Measurements from ENCODE around the gene HEMGN.
A peak's percentile ranks its signal among the peaks of the same experiment; 100 is the strongest.
"Not testable (repeated sequence)": the region's sequence is repeated elsewhere in the genome, so short reads cannot be mapped to it uniquely, and the experiment has no call there.

The HEMGN gene

DNA sequence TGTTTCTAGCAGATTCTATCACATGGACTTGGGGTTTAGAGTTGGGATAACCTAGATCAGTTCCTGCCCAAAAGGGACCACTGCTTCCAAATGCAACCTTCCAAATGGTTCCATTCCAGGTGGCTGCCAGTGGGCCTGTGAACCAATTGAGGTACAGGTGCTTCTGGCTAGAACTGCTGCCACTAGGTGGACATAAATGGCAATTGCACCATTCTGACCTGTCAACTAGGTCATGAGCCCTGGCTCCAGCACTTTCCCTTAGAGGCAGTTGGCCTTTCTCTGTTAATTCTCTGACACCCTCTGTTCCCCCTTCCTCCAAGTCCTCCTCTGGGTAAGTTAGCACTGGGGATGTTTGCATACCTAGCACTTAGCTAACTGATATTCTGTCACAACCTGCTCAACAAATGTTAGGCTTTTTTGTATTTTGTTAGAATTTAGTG lies 16.6 kb upstream of the HEMGN start:
- TF ChIP-seq, protein P1, sequence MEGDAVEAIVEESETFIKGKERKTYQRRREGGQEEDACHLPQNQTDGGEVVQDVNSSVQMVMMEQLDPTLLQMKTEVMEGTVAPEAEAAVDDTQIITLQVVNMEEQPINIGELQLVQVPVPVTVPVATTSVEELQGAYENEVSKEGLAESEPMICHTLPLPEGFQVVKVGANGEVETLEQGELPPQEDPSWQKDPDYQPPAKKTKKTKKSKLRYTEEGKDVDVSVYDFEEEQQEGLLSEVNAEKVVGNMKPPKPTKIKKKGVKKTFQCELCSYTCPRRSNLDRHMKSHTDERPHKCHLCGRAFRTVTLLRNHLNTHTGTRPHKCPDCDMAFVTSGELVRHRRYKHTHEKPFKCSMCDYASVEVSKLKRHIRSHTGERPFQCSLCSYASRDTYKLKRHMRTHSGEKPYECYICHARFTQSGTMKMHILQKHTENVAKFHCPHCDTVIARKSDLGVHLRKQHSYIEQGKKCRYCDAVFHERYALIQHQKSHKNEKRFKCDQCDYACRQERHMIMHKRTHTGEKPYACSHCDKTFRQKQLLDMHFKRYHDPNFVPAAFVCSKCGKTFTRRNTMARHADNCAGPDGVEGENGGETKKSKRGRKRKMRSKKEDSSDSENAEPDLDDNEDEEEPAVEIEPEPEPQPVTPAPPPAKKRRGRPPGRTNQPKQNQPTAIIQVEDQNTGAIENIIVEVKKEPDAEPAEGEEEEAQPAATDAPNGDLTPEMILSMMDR (conservative IDR thresholded peaks at IDR 0.05; ENCODE audit: low read depth, low read length) = peak; percentile 61
- peak; percentile 21 for DNase-seq (ENCODE audit: low read depth)
- H3K4me3 ChIP-seq (ENCODE audit: low read depth, low read length) = no peak overlapping the region

DNA sequence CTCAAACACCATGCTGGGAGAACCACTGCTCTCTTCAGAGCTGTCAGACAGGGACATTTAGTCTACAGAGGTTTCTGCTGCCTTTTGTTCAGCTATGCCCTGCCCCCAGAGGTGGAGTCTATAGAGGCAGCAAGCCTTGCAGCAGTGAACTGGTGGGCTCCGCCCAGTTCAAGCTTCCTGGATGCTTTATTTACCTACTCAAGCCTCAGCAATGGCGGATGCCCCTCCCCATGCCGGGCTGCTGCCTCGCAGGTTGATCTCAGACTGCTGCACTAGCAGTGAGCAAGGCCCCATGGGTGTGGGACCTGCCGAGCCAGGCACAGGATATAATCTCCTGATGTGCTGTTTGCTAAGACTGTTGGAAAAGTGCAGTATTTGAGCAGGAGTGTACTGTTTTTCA lies 12.9 kb upstream of the HEMGN start:
- H3K4me3 ChIP-seq (ENCODE audit: low read depth, low read length); DNase-seq (ENCODE audit: low read depth): not testable (repeated sequence)

DNA sequence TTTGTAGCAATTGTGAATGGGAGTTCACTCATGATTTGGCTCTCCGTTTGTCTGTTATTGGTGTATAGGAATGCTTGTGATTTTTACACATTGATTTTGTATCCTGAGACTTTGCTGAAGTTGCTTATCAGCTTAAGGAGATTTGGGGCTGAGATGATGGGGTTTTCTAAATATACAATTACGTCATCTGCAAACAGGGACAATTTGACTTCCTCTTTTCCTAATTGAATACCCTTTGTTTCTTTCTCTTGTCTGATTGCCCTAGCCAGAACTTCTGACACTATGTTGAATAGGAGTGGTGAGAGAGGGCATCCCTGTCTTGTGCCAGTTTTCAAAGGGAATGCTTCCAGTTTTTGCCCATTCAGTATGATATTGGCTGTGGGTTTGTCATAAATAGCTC lies 9.1 kb upstream of the HEMGN start:
- not testable (repeated sequence) for DNase-seq (ENCODE audit: low read depth); H3K4me3 ChIP-seq (ENCODE audit: low read depth, low read length)

DNA sequence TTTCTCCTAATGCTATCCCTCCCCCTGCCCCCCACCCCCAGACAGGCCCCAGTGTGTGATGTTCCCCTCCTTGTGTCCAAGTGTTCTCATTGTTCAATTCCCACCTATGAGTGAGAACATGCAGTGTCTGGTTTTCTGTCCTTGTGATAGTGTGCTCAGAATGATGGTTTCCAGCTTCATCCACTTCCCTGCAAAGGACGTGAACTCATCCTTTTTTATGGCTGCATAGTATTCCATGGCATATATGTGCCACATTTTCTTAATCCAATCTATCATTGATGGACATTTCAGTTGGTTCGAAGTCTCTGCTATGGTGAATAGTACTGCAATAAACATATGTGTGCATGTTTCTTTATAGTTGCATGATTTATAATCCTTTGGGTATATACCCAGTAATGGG lies 7.5 kb upstream of the HEMGN start:
- H3K4me3 ChIP-seq (ENCODE audit: low read depth, low read length); DNase-seq (ENCODE audit: low read depth): not testable (repeated sequence)

DNA sequence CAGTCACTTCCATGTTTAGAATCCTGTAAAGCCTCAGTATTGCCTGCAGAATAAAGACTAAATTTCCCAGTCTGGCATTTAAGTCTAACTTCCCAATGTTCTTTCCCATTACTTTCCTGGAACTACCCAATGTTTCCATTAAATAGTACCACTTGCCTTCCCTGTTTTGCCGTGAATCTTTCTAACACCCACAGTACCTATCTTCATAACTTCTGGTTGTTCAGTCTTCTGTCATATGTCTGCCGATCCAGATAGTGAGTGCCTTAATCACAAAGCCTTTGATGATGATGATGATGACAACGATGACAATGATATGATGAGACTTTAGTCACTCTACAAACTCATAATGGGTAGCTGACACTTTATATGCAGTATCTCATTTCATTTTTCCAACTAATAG lies 6.6 kb upstream of the HEMGN start:
- TF ChIP-seq, protein P1 (conservative IDR thresholded peaks at IDR 0.05; ENCODE audit: low read depth, low read length) = no peak
- no peak overlapping the region for H3K4me3 ChIP-seq (ENCODE audit: low read depth, low read length)
- no peak for DNase-seq (ENCODE audit: low read depth)

DNA sequence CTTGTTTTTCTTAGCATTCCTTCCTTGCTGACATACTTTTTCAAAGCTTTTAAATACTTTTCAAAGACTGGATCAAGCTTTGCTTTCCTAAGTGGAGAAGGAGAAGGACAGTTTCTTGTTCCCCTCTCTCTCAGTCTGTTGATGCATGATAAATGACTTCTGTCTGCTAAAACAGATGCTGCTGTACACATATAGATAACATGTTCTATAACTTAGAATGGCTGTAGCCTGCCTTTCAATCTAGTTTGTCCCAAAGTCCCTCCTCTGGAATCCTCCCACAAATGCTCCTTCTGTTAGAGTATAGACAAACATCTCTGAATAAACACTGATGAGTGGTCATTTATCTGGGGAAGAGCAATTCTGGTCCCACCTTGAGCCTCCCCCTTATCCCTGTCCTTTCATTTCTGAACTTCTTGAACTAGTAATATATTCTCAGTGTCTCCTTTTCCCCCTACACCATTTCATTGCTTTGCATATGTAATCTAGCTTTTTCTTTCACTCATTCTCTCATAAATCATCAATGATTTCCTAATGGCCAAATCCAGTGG lies 5.4 kb upstream of the HEMGN start:
- TF ChIP-seq, protein P1 (conservative IDR thresholded peaks at IDR 0.05; ENCODE audit: low read depth, low read length) = no peak
- DNase-seq (ENCODE audit: low read depth) = no peak
- H3K4me3 ChIP-seq (ENCODE audit: low read depth, low read length) = no peak overlapping the region

DNA sequence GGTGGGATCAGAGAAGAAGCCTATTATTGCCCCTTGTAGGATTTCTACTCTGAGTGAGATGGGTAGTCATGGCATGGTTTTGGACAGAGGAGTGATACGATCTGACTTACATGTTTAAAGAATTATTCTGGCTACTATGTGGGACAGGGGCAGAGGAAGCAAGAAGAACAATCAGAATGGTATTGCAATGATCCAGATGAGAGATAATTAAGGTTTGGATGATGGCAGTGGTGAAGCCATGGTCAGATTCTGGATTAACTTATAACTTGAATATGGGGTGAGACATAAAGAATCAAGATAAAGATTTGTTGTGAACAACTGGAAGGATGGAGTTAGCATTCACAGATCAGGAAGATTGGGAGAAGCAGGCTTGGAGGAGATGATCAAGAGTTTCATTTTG lies 3.4 kb upstream of the HEMGN start:
- no peak overlapping the region for H3K4me3 ChIP-seq (ENCODE audit: low read depth, low read length)
- TF ChIP-seq, protein P1 (conservative IDR thresholded peaks at IDR 0.05; ENCODE audit: low read depth, low read length) = no peak
- DNase-seq (ENCODE audit: low read depth) = no peak

DNA sequence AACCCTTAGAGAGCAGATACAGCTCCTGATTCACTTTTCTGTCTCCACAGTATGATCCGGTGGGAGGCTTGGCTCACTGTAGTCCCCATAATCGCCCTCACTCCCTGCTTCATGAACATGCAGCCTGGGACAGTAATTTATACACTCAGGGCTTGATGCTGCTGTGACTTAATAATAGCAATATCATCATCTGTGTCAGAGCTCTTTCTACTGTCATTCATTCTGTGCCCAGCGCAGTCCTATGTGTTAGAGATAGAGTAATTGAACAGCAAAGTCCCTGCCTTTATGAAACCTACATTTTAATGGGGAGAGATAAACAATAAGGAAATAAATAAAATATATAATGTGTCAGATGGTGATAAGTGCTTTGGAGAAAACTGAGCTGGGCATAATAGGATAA lies 2.8 kb upstream of the HEMGN start:
- TF ChIP-seq, protein P1 (conservative IDR thresholded peaks at IDR 0.05; ENCODE audit: low read depth, low read length) = no peak
- DNase-seq (ENCODE audit: low read depth) = no peak

DNA sequence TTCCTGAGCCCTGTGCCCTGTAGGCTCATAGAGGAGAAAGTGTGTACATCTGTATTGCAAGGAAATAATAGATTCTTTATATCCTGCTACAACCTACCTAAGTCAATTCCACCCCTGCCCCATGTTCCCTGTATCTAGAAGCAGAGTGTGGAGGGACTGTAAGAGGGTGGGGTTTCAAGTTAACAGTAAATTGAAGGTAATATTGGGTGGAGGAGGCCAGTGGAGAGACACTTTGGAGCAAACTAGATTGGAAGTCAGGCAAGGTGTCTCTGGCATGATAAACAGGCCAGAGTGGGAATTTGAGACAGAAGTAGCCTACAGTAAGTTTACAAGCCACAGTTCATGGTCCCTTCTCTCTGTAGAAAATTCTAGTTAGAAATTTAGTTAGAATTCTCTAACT lies 2.3 kb upstream of the HEMGN start:
- no peak for DNase-seq (ENCODE audit: low read depth)
- TF ChIP-seq, protein P1 (conservative IDR thresholded peaks at IDR 0.05; ENCODE audit: low read depth, low read length) = no peak
- no peak overlapping the region for H3K4me3 ChIP-seq (ENCODE audit: low read depth, low read length)

More for the DNA sequence above, 2.8 kb upstream of the HEMGN start:
- no peak overlapping the region for H3K4me3 ChIP-seq (ENCODE audit: low read depth, low read length)
